Right lobe of liver (tissue), 4 donors: ENCODE measurements around the gene SPI1.

ENCODE experiments used
- POLR2A ChIP-seq: fragments of 450-650 bp; IDR thresholded peaks from one replicate; pipeline ENCODE4 v1.6.1; 2017; ENCODE audit warnings: antibody characterized with exemption, mild to moderate bottlenecking
- TF ChIP-seq, protein P1 (sequence below), 4 donors: fragments of 200-600 bp in 3 of 4; fragments of 450-650 bp in 1 of 4; IDR thresholded peaks; one replicate each; pipeline versions ENCODE4 v1.5.1 to v1.8.0; 2016 to 2022; ENCODE audit warnings: antibody characterized with exemption in 4 of 4, mild to moderate bottlenecking in 2 of 4
- donor health status: DM: no; HTN: no; CAD: no.
- donor health status: DM: no; HTN: no; CAD: no.
- donor health status: DM: no; HTN: yes; CAD: no.

DNA sequence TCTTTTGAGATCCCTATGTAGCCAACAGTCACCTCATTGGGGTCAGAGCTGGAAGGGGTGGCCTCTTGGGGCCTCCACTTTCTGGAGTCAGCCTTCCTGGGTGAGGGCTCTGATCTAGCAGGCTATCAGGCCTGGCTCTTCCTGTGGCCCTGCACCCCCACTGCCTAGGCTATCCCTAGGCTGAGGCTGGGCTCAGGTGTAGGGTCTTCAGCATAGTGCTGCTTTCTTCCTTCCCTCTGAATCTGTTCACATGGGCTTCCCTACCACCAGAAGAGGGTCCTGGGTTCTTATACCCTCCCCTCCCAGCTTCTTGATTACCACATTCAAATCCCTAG is 456 bp upstream of the SPI1 start:
- TF ChIP-seq, protein P1, sequence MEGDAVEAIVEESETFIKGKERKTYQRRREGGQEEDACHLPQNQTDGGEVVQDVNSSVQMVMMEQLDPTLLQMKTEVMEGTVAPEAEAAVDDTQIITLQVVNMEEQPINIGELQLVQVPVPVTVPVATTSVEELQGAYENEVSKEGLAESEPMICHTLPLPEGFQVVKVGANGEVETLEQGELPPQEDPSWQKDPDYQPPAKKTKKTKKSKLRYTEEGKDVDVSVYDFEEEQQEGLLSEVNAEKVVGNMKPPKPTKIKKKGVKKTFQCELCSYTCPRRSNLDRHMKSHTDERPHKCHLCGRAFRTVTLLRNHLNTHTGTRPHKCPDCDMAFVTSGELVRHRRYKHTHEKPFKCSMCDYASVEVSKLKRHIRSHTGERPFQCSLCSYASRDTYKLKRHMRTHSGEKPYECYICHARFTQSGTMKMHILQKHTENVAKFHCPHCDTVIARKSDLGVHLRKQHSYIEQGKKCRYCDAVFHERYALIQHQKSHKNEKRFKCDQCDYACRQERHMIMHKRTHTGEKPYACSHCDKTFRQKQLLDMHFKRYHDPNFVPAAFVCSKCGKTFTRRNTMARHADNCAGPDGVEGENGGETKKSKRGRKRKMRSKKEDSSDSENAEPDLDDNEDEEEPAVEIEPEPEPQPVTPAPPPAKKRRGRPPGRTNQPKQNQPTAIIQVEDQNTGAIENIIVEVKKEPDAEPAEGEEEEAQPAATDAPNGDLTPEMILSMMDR (IDR thresholded peaks at IDR 0.05), result no peak
- no peak for TF ChIP-seq POLR2A
